MCF 10A (cell line): ENCODE results near the gene CRB2. TPM values are rescaled to one million over a fixed set of nuclear protein-coding genes. Genes with fewer than 3 reads are reported as not detected.

Experiments used
- BruUV-seq: library from RNA; stranded (reverse); fragments of 400-500 nt; replicated peaks from 2 replicates; lab custom pipeline; 2021; lab: Mats Ljungman, UMichigan
- CTCF ChIA-PET: fragments of 300-600 bp; sonication (Branson Sonifier 250); formaldehyde crosslinking; extraction: SDS; loops from one replicate; lab custom pipeline; 2021; ENCODE audit warnings: antibody characterized with exemption, inconsistent platforms; lab: Yijun Ruan, JAX
- POLR2A ChIA-PET: fragments of 300-600, 350-650 bp; sonication (Branson Sonifier 250); formaldehyde crosslinking; extraction: SDS; loops from one replicate; lab custom pipeline; 2020; ENCODE audit warnings: antibody characterized with exemption, inconsistent platforms; lab: Yijun Ruan, JAX
- DNase-seq: peaks from one replicate; pipeline ENCODE4 v3.0.0-alpha.2; 2018; ENCODE audit not compliant: unreplicated experiment
- H3K27ac Mint-ChIP-seq: one replicate; pipeline ENCODE4 v1.8.0; 2022; ENCODE audit warnings: mild to moderate bottlenecking, low read depth, mixed read lengths; ENCODE audit not compliant: unreplicated experiment
- H3K27me3 Mint-ChIP-seq: one replicate; pipeline ENCODE4 v1.8.0; 2022; ENCODE audit warnings: mixed read lengths; ENCODE audit not compliant: insufficient read depth, unreplicated experiment
- H3K36me3 Mint-ChIP-seq: one replicate; pipeline ENCODE4 v1.8.0; 2022; ENCODE audit warnings: mild to moderate bottlenecking, moderate library complexity, mixed read lengths; ENCODE audit not compliant: insufficient read depth, unreplicated experiment
- H3K4me1 Mint-ChIP-seq: one replicate; pipeline ENCODE4 v1.8.0; 2022; ENCODE audit warnings: mixed read lengths; ENCODE audit not compliant: insufficient read depth, unreplicated experiment
- H3K4me3 Mint-ChIP-seq: one replicate; pipeline ENCODE4 v1.8.0; 2022; ENCODE audit warnings: mild to moderate bottlenecking, moderate library complexity, mixed read lengths; ENCODE audit not compliant: unreplicated experiment
- H3K9me3 Mint-ChIP-seq: one replicate; pipeline ENCODE4 v1.8.0; 2022; ENCODE audit warnings: mixed read lengths; ENCODE audit not compliant: unreplicated experiment
- CTCF ChIP-seq: fragments of 200-600 bp; IDR thresholded peaks from one replicate; pipeline ENCODE4 v1.8.0; 2022; ENCODE audit warnings: antibody characterized with exemption, mild to moderate bottlenecking; ENCODE audit not compliant: unreplicated experiment
- intact Hi-C: fragments of 100-400 bp; cut with micrococcal nuclease; formaldehyde crosslinking; loops from 2 replicates; pipeline ENCODE4 v1.14.1; 2022
- total RNA-seq: library from RNA; stranded (reverse); gene quantifications from 2 replicates; pipeline ENCODE4 v1.2.3, GENCODE V29; 2022

CRB2 gene
- total RNA-seq, 1 experiment from 2014 or later, result not detected

- no peaks in the 10 kb centered on the region for H3K36me3 Mint-ChIP-seq
- no peak for DNase-seq
- H3K4me1 Mint-ChIP-seq, result no peaks in the 10 kb centered on the region
- BruUV-seq, result no TSS peak
- ChIA-PET POLR2A (interaction anchor here (0.6 kb wide), 1 partner anchor 42 kb away, joined by 3 read pairs; no protein-coding TSS in a partner anchor), CTCF (interaction anchor here (0.6 kb wide), 1 partner anchor 221 kb away, joined by 3 read pairs; no protein-coding TSS in a partner anchor)
- intact Hi-C loops, result no loop called here
- H3K27ac Mint-ChIP-seq, result no peak overlapping the region
- H3K9me3 Mint-ChIP-seq, result no peaks in the 10 kb centered on the region
- H3K4me3 Mint-ChIP-seq, result no peak overlapping the region
- no peak for TF ChIP-seq CTCF
- peaks cover 11% of the 10 kb centered on the region for H3K27me3 Mint-ChIP-seq
Measured at GRCh38 chr9:123318202-123318601, 37.8 kb upstream of the CRB2 start.

- CTCF ChIA-PET, result no interaction called here
- DNase-seq, result no peak
- Mint-ChIP-seq H3K36me3 (no peaks in the 10 kb centered on the region), H3K9me3 (no peaks in the 10 kb centered on the region), H3K4me3 (no peak overlapping the region), H3K4me1 (no peaks in the 10 kb centered on the region), H3K27ac (no peak overlapping the region), H3K27me3 (peaks cover 11% of the 10 kb centered on the region)
- TF ChIP-seq CTCF, result no peak
- POLR2A ChIA-PET, result no interaction called here
- BruUV-seq, result no TSS peak
- intact Hi-C loops, result no loop called here
Measured at GRCh38 chr9:123318961-123319421, 37.0 kb upstream of the CRB2 start.

GRCh38 chr9:123319541-123320339 lies 36.3 kb upstream of the CRB2 start:
- H3K4me1 Mint-ChIP-seq, result no peaks in the 10 kb centered on the region
- DNase-seq, result no peak
- intact Hi-C loops, result no loop called here
- no peaks in the 10 kb centered on the region for H3K36me3 Mint-ChIP-seq
- H3K4me3 Mint-ChIP-seq, result no peak overlapping the region
- no peaks in the 10 kb centered on the region for H3K9me3 Mint-ChIP-seq
- no peak overlapping the region for H3K27ac Mint-ChIP-seq
- no TSS peak for BruUV-seq
- ChIA-PET POLR2A (no interaction called here), CTCF (interaction anchor here (0.7 kb wide), 2 partner anchors 242 to 886 kb away, joined by 3 read pairs; no protein-coding TSS in a partner anchor)
- TF ChIP-seq CTCF, result no peak
- peaks cover 14% of the 10 kb centered on the region for H3K27me3 Mint-ChIP-seq

- no peak for DNase-seq
- no peak for TF ChIP-seq CTCF
- H3K27me3 Mint-ChIP-seq, result peaks cover 25% of the 10 kb centered on the region
- BruUV-seq, result no TSS peak
- ChIA-PET CTCF (no interaction called here), POLR2A (interaction anchor here (0.7 kb wide), 1 partner anchor 39 kb away, joined by 3 read pairs; no protein-coding TSS in a partner anchor)
- H3K36me3 Mint-ChIP-seq, result no peaks in the 10 kb centered on the region
- intact Hi-C loops, result no loop called here
- H3K4me1 Mint-ChIP-seq, result no peaks in the 10 kb centered on the region
- no peaks in the 10 kb centered on the region for H3K9me3 Mint-ChIP-seq
- H3K4me3 Mint-ChIP-seq, result no peak overlapping the region
- no peak overlapping the region for H3K27ac Mint-ChIP-seq
Measured at GRCh38 chr9:123320814-123321213, 35.2 kb upstream of the CRB2 start.
